Measurements from ENCODE around the gene ETV4.

The ETV4 gene

DNA sequence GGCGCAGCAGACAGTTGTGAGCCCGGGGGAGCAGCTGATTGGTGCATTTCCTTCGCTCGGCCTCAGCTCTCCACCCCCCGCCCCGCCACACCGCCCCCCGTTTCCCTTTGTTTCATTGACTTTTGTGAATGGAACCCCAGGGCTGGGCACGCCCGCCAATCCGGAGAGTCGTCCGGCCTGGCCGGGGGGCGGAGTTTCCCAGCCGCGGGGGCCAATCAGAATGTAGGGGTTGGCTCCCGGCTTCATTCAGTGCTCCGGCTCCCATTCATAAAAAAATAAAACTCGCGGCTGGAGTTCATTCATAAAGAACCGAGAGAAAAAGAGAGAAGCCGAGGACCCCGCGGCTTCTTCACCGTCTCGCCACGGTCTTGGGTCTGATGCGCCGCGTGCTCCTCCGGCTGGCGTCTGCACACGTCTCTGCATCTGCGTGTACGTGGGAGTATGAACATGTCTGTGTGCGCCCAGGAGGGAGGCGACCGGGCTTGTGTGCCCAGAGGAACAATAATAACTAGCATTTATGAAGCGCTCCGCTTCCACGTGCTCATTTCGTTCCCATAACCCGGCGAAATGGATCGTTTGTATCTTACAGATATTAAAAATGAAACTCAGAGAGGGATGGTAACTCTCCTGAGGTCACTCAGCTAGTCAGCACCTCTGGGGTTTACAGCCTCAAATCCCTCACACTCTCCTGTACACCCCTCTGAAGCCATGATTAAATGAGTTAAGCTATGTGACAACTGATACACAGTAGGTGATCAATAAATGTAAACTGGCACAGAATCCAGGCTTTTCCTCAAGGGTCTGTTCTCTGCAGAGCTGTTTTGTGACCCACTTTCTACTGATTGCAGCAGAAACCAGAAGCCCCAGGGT is at the start of gene ETV4:
Gene ETV4, minus strand, starts transcription at position 22 of the 870 bp plus-strand sequence. CDS start 723 bp downstream, outside the sequence.
- TF ChIP-seq JUND (IDR thresholded peaks at IDR 0.05; ENCODE audit: low read depth) = no peak
- in situ Hi-C loops (cut with HindIII; ENCODE audit: low pct_unique_long_range_greater_than_20kb, low sequenced_read_pairs) = no loop called here
- DNase-seq (ENCODE audit: low read depth in 1 of 2, low spot score in 1 of 2) = peak; percentile 92 to 100

DNA sequence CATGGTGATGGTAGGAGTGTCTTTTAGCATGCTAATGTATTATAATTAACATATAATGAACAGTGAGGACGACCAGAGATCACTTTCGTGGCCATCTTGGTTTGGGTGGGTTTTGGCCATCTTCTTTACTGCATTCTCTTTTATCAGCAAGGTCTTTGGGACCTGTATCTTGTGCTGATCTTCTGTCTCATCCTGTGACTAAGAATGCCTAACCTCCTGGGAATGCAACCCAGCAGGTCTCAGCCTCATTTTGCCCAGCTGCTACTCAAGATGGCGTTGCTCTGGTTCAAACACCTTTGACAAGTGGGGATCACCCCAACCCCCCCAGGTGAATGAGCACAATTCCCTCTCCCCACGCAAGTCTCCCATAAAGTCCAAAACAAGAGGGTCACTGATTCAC is 49.3 kb upstream of the ETV4 start:
- in situ Hi-C loops (cut with HindIII; ENCODE audit: low pct_unique_long_range_greater_than_20kb, low sequenced_read_pairs) = no loop called here
- TF ChIP-seq JUND (IDR thresholded peaks at IDR 0.05; ENCODE audit: low read depth) = no peak
- DNase-seq (ENCODE audit: low read depth in 1 of 2, low spot score in 1 of 2) = no peak

DNA sequence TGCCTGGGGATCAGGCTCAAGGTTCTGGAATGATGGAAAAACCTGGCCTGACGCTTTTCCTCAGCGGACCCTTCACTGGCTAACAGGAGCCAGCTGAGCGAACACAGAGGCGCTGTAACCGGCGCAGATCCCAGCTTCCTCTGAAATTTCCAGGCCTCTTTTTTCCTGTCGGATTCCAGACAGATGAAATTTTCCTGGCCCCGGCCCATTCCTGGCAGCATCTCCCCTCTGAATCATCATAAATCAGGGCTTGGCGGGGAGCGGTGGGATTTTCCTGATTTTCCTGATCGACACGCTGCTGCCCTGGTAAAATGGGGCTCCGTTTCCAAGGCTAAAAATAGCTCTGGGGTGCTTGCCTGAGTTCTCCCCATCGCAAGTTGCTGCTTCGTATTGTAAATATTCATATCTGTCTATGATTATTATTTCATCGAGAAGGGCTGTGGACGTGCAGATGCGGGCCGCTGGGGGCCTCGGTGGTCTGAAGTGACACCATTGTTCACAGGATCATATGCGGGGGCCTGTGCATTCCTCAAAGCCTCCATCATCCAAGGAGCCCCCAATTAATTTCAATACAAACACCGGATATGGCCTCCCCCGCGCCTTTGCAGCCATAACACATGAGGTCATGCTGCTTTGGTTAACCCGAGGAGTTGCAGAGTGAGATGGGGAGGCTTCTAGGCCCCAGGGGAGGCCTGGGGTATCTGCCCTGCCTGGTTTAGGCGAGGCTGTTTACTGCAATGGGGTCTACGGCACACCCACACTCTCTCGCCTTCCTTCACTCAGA is 45.8 kb upstream of the ETV4 start:
- no peak for DNase-seq (ENCODE audit: low read depth in 1 of 2, low spot score in 1 of 2)
- in situ Hi-C loops (cut with HindIII; ENCODE audit: low pct_unique_long_range_greater_than_20kb, low sequenced_read_pairs) = no loop called here
- TF ChIP-seq JUND (IDR thresholded peaks at IDR 0.05; ENCODE audit: low read depth) = no peak

DNA sequence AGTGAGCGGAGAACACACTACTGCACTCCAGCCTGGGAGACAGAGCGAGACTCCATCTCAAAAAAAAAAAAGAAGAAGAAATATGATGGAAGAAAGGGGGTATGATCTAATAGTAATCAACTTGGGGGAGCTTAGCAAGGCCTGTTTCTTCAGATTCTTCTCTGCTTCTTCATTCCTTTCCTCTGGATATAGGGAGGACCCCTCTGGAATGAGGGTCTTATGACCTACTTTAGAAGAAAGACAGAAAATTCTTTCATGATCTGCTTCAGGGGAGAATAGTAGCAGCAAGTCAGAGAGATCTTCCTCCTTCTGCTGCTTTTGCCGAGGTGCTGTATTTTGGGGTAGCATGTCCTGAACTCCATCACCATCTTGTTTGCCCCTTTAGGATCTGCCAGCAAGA is 44.9 kb upstream of the ETV4 start:
- in situ Hi-C loops (cut with HindIII; ENCODE audit: low pct_unique_long_range_greater_than_20kb, low sequenced_read_pairs) = no loop called here
- TF ChIP-seq JUND (IDR thresholded peaks at IDR 0.05; ENCODE audit: low read depth) = no peak
- DNase-seq (ENCODE audit: low read depth in 1 of 2, low spot score in 1 of 2) = no peak

DNA sequence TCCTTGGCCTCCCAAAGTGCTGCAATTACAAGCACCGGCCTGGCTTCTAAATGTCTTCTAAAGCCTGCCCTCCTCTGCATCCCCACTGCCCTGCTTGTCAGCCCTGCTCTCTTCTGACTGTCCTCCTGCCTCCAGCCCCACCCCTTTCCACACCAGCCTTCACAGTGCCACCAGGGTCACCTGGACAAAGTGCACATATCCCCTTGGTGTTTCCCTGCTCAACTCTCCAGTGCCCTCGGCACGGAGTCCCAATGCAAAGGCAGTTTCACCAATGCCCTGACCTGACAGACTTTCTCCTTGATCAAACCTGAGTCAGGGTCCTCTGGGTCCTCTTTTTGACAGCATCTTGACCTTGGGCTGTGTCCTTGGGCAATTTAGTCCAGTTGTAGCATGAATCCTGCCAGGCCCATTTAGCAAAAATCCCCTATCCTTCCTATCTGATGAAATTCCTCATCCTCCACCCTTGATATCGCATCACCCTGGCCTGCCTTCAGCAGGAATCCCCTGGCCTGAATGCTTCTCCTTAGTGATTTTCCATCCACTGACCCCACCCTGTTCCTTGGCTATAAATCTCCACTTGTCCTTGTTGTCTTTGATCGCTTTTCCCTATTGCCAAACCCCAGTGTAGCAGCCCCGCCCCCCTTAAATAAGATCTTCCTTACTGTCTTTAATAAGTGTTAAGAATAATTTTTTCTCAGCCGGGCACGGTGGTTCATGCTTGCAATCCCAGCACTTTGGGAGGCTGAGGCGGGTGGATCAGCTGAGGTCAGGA is 42.7 kb upstream of the ETV4 start:
- no peak for TF ChIP-seq JUND (IDR thresholded peaks at IDR 0.05; ENCODE audit: low read depth)
- in situ Hi-C loops (cut with HindIII; ENCODE audit: low pct_unique_long_range_greater_than_20kb, low sequenced_read_pairs) = no loop called here
- DNase-seq (ENCODE audit: low read depth in 1 of 2, low spot score in 1 of 2) = no peak

DNA sequence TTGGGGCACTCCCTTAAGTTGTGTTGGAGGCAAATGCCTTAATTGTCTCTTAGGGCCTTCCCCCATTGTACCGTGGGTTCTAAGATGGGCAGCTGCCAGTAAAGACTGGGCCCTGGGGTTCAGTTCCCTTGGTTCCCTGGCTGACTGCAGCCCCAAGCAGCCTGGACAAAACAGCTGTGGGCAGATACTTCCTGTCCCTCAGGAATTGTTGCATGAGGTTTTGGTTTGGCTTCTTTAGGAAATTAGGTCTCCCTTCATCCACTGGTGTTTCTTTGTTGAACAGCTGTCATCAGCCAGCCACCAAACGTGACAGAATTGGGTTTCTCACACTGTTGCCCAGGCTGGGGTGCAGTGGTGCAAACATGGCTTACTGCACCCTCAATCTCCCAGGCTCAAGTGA is 42.0 kb upstream of the ETV4 start:
- in situ Hi-C loops (cut with HindIII; ENCODE audit: low pct_unique_long_range_greater_than_20kb, low sequenced_read_pairs) = no loop called here
- no peak for TF ChIP-seq JUND (IDR thresholded peaks at IDR 0.05; ENCODE audit: low read depth)
- no peak for DNase-seq (ENCODE audit: low read depth in 1 of 2, low spot score in 1 of 2)

DNA sequence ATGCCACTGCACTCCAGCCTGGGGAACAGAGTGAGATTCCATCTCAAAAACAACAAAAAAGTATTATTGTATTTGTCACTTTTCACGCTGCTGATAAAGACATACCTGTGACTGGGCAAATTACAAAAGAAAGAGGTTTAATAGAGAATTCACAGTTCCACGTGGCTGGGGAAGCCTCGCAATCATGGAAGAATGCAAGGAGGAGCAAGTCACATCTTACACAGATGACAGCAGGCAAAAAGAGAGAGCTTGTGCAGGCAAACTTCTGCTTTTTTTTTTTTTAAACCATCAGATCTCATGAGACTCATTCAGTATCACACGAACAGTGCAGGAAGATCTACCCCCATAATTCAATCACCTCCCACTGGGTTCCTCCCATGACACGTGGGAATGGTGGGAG is 41.5 kb upstream of the ETV4 start:
- TF ChIP-seq JUND (IDR thresholded peaks at IDR 0.05; ENCODE audit: low read depth) = no peak
- in situ Hi-C loops (cut with HindIII; ENCODE audit: low pct_unique_long_range_greater_than_20kb, low sequenced_read_pairs) = no loop called here
- DNase-seq (ENCODE audit: low read depth in 1 of 2, low spot score in 1 of 2) = no peak

DNA sequence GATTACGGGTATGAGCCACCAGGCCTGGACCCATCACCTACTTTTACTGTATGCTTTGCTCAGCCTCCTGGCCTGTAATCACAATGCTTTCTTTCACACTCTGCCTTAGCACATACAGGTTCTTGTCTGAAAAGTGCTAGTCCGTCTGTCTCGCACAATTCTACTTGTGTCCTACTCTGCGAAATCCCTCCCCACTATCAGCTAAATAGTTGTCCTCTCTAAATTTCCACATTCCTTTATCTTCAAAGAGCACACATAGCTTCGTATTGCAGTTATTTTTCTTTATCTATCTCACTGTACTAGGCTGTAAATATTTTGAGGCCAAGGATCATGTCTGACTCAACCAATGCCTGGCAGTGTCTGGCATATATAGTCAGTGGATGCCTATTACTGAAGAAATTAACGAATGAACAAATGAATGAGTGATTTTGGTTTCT is 38.5 kb upstream of the ETV4 start:
- DNase-seq (ENCODE audit: low read depth in 1 of 2, low spot score in 1 of 2) = no peak
- no peak for TF ChIP-seq JUND (IDR thresholded peaks at IDR 0.05; ENCODE audit: low read depth)
- in situ Hi-C loops (cut with HindIII; ENCODE audit: low pct_unique_long_range_greater_than_20kb, low sequenced_read_pairs) = no loop called here

DNA sequence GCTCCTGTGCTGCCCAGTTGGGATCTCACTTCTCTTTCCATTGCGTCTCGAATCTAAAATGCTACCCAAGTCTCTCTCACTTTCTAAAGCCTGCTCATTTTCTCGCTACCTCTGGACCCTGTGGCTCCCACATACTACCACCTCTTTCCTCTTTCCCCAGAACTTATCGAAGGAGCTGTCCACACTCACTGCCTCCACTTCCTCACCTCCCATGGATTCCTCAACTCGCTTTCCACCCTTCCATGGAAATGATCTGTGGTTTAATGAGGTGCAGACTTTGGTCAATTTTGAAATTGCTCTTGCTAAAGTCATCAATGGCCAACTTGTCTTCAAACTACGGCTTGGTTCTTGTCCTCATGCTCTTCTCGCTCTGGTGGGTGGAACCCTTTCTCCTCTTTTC is 37.2 kb upstream of the ETV4 start:
- in situ Hi-C loops (cut with HindIII; ENCODE audit: low pct_unique_long_range_greater_than_20kb, low sequenced_read_pairs) = no loop called here
- no peak for TF ChIP-seq JUND (IDR thresholded peaks at IDR 0.05; ENCODE audit: low read depth)
- DNase-seq (ENCODE audit: low read depth in 1 of 2, low spot score in 1 of 2) = no peak

DNA sequence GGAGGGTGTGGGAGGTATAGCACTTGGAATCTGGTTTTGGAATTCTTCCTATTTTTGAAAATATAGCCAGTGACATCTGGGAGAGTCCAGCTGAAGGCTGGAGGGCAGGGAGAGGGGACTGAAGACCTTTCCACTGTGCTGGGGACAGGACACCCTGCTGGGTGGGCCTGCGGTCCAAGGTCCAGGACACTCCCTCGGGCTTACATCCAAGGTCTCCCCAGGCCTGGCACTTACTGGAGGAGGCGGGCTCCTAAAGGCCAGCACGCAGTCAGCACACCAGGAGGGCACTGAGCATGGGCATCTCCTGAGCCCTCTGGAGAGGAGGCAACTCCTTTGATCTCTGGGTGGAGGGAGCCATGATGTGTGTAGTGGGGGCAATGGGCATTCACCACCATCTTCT is 35.5 kb upstream of the ETV4 start:
- no peak for TF ChIP-seq JUND (IDR thresholded peaks at IDR 0.05; ENCODE audit: low read depth)

DNA sequence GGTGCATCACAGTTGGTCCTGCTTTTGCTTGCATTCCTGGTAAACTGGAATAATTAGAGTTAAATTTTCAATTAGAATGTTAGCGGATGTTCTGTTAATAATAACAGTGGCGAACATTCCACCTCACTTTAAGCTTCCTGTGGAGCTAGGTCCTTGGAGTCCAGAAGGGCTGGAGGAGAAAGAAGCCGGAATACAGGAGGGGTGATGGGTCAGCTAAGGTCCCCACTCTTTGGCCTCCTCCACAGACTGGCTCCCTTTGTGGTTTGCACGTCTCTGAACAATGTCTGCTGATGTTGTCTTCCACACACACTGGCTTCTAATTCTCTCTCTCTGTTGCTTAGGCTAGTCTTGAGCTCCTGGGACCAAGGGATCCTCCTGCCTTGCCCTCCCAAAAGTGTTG is 35.0 kb upstream of the ETV4 start:
- DNase-seq (ENCODE audit: low read depth in 1 of 2, low spot score in 1 of 2) = no peak
- no peak for TF ChIP-seq JUND (IDR thresholded peaks at IDR 0.05; ENCODE audit: low read depth)
- in situ Hi-C loops (cut with HindIII; ENCODE audit: low pct_unique_long_range_greater_than_20kb, low sequenced_read_pairs) = no loop called here

More for the DNA sequence above, 35.5 kb upstream of the ETV4 start:
- in situ Hi-C loops (cut with HindIII; ENCODE audit: low pct_unique_long_range_greater_than_20kb, low sequenced_read_pairs) = no loop called here
- no peak for DNase-seq (ENCODE audit: low read depth in 1 of 2, low spot score in 1 of 2)

DNA sequence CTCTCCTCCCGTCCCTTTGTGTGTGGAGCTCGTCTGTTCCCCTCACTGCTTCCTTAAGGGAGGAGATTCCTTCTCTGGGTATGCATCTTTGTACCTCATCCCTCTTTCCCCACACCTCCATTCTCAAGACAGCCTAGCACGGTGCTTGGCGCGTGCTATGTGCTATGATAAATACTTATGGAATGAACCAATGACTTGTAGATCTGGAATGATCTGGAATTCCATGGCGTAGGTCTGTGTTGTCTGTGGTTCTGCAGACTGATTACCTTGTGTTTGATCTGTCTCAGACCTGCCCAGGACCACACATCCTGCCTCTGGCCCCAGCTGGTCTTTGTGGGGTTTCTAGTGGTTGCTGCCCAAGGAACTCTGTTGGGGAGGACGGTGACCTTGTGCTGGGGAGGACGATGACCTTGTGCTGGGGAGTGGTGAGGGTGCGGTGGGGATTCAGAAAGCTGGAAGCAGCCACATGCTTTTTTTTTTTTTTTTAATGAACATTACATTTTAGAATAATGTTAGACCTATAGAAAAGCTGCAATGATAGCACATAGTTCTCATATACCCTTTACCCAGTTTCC is 33.5 kb upstream of the ETV4 start:
- TF ChIP-seq JUND (IDR thresholded peaks at IDR 0.05; ENCODE audit: low read depth) = no peak
- in situ Hi-C loops (cut with HindIII; ENCODE audit: low pct_unique_long_range_greater_than_20kb, low sequenced_read_pairs) = no loop called here
- no peak for DNase-seq (ENCODE audit: low read depth in 1 of 2, low spot score in 1 of 2)
